Measurements from ENCODE around the gene HOXB3.

DNA sequence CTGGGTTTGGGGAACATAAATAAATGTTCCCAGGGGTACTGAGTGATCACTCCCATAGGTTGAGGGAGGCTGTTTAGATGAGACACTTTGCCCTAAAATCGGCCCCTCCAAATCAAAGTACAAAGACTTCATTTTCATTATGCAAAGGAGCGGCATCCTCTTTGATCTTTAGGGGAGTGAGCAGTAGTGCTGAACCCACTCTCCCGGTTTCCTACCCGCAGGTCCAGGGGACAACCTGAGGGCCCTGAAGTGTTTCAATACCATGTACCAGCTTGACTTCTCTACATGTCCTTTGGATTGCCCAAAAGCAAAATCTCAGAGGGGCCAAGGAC lies 11.1 kb upstream of the HOXB3 start:
- no peak for TF ChIP-seq TAF1 (IDR thresholded peaks at IDR 0.05; ENCODE audit: borderline replicate concordance, low read depth, low read length)
- TF ChIP-seq FOXM1 (IDR thresholded peaks at IDR 0.05; ENCODE audit: low read depth) = no peak
- TF ChIP-seq, protein P1, sequence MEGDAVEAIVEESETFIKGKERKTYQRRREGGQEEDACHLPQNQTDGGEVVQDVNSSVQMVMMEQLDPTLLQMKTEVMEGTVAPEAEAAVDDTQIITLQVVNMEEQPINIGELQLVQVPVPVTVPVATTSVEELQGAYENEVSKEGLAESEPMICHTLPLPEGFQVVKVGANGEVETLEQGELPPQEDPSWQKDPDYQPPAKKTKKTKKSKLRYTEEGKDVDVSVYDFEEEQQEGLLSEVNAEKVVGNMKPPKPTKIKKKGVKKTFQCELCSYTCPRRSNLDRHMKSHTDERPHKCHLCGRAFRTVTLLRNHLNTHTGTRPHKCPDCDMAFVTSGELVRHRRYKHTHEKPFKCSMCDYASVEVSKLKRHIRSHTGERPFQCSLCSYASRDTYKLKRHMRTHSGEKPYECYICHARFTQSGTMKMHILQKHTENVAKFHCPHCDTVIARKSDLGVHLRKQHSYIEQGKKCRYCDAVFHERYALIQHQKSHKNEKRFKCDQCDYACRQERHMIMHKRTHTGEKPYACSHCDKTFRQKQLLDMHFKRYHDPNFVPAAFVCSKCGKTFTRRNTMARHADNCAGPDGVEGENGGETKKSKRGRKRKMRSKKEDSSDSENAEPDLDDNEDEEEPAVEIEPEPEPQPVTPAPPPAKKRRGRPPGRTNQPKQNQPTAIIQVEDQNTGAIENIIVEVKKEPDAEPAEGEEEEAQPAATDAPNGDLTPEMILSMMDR (IDR thresholded peaks at IDR 0.05) = no peak
- no peak for TF ChIP-seq RAD21 (IDR thresholded peaks at IDR 0.05; ENCODE audit: low read length)
- TF ChIP-seq YY1 (IDR thresholded peaks at IDR 0.05; ENCODE audit: low read depth) = no peak
- TF ChIP-seq EZH2phosphoT487 (IDR thresholded peaks at IDR 0.05; ENCODE audit: borderline replicate concordance, low read depth) = no peak
- TF ChIP-seq EP300 (IDR thresholded peaks at IDR 0.05; ENCODE audit: borderline replicate concordance in 1 of 2, low read depth in 1 of 2, low read length in 1 of 2) = no peak
- no peak for TF ChIP-seq TEAD4 (IDR thresholded peaks at IDR 0.05; ENCODE audit: borderline replicate concordance, insufficient read depth)
- TF ChIP-seq USF2 (IDR thresholded peaks at IDR 0.05; ENCODE audit: borderline replicate concordance, low read depth, low read length) = no peak
- no peak for TF ChIP-seq CHD2 (IDR thresholded peaks at IDR 0.05; ENCODE audit: low read length, partially characterized antibody)
- TF ChIP-seq SIN3A (IDR thresholded peaks at IDR 0.05; ENCODE audit: borderline replicate concordance, low read depth, low read length) = no peak
- no peak for TF ChIP-seq USF1 (IDR thresholded peaks at IDR 0.05; ENCODE audit: borderline replicate concordance, low read depth)
- TF ChIP-seq SMC3 (IDR thresholded peaks at IDR 0.05; ENCODE audit: low read depth, low read length) = no peak
